HG03342 (cell line): Measurements from ENCODE around the gene HIBADH.

ENCODE experiments used
- ATAC-seq: cut with Tn5 transposase; IDR thresholded peaks from one replicate; pipeline ENCODE4 v1.9.1; 2021; ENCODE audit warnings: mild to moderate bottlenecking, moderate library complexity; ENCODE audit not compliant: unreplicated experiment

Gene HIBADH

DNA sequence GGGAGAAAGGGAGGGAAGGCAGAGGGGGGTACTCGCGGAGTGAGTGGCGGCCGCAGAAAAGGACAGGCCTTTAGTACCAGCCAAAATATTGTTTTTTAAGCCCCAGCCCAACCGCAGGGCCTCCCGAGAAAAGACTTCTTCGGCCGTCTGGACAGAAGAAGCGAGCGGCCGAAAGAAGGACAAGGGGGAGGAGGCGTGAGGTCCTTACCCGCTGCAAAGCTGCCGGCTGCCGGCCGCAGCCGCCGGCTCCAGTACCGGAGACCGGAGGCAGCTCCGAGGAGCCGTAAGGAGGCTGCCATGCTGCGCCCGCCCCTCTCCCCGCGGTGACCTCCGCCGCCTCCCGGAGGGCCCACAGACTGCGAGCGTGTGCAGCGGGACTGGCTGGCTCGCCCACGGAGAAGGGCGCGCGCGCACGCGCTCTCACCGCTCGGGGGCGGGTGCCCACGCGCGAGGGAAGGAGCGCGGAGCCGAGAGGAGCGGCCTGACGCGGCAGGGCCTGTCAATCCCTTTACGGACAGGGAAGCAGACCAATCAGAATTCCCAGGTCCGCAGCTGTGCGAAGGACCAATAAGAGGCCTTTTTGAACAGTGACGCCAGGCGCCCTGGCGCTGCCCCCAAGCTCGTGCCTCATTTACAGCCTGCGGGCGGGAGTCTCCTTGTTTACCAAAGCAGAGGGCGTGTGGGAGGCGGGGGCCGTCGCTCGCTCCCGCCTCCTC, at the start of gene HIBADH:
TSS of gene HIBADH (minus strand) at position 394 of the 716 bp plus-strand sequence. CDS start at position 299, 95 bp downstream.
- peak; percentile 99 for ATAC-seq

DNA sequence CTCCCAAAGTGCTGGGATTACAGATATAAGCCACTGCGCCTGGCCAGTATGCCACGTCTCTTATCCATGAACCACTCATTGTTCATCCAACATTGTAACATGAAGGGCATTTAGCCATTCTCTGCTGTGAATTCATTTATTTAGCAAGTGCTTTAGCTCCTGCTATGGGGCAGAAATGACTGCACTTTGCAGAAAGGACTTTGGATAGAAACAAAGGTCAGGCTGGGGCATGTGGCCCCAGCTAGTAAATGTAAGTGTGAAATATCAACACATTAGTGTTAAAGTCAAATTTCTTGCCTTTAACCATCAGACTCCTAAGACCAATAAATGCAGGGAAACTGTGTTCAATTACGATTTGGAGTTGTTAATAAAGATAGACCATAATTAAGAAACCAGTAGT, 49.5 kb upstream of the HIBADH start:
- ATAC-seq = no peak

DNA sequence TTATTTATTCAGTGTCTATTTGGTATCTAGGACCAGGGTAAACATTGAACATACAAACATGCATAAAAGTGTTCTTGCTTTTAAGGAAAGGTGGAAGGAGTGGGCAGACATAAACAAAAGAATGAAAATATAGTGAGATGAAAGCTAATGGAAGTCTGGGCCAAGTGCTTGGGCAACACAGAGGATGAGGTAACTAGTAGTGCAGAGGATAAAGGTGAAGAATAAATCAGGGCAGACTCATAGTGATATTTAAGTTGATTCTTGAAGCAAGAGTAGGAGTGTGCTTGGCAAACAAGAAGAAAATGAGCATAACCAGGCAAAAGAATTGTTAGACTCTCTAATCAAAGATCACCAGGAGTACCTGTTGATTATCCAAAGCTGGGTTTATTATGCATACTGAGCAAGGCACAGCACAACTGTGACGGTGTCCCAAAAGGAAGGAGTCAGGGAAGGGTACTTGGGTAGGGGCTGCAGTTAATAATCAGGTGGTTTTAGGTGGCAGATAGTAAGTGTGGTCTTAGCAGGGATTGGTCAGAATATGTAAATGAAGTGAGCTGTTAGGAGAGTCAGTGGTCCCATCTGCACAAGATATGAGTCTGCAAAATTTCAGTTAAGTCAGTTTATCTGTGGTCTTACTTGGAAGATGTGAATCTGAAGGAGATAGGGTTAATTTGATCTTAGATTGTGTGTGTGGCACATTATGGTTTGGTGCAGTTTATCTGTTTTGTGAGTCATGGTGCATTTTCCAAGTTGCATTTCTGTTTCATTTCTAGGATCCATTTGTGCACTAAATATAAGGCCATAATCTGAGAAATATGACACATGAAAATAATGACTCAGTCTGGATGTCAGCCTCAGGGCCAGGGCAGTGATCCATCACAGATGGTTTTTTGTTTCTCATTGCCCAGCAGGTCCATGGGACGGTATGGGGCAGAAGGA, 46.7 kb upstream of the HIBADH start:
- no peak for ATAC-seq

DNA sequence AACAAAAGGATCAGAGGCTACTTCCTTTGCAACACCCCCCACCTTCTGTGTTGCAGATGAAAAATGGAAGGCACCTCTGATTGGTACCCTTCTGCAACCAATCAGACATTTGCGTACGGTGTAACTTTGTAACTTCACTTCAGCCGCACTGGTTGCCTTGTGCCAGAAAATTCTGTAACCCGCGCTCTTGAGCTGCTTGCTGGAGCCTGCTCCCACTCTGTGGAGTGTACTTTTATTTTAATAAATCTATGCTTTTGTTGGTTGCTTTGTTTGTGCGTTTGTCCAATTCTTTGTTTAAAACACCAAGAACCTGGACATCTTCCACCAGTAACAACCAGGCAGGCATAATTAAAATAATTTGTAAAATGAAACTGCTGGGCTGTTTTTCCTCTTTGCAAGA, 45.8 kb upstream of the HIBADH start:
- ATAC-seq = no peak

DNA sequence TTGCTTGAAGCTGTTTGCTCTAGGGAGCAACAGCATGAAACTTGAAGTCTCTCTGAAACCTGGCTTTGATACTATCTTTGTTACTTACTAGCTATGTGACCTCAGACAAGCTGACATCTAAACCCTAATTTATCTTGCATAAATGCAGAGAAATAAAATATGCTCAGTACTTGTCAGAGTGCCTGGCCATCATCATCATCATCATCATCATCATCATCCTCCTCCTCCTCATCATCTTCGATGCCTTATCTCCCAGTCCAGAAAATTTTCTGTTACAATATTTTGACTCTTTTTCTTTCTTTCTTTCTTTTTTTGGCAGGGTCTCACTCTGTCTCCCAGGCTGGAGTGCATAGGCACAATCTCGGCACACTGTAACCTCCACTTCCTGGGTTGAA, 42.5 kb upstream of the HIBADH start:
- ATAC-seq = no peak

DNA sequence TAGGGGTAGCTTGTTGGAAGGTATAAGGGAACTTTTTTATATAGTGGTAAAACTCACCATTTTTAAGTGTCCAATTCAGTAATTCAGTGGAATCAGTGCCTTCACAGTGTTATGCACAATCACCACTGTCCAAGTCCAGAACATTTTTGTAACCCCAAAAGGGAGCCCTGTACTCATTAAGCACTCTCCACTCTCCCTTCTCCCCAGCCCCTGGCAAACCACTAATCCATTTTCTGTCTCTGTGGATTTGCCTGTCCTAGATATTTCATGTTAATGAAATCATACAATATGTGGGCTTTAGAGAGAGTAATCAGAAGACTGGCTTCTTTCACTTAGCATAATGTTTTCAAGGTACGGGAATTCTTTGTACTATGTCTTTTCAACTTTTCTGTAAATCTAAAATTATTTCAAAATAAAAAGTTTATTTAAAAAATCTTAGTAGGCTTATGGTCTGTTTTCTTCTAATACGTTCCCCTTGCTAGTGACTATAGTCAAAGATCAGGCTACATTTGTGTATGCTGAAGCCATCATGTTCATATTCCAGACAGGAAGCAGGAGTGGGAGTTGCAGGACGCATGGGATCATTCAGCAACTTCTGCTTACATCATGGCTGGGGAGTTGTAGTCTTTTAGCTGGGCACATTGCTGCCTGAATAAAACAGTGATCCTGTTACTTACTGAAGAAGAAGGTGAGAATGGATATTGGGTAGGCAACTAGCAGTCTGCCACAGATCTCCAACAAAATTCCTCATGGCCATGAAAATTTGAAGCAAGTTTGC, 41.9 kb upstream of the HIBADH start:
- ATAC-seq = no peak

DNA sequence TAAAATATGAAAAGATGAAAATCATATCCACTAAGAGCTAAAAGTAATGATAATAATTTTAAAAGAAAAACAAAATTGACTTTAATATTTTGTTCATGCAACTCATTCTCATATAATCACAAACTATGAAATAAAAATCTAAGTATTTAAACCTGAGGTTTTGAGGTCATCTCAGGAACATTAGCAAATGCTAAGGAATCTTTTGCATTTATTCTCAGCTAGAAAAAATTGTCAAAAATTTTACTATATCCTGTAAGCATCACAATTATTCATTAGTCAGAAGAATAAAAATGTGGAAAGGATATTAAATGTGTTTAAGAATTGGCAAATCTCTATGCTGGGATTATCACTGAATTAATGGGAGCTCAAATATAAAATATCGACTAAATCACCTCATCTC, 40.5 kb upstream of the HIBADH start:
- no peak for ATAC-seq

DNA sequence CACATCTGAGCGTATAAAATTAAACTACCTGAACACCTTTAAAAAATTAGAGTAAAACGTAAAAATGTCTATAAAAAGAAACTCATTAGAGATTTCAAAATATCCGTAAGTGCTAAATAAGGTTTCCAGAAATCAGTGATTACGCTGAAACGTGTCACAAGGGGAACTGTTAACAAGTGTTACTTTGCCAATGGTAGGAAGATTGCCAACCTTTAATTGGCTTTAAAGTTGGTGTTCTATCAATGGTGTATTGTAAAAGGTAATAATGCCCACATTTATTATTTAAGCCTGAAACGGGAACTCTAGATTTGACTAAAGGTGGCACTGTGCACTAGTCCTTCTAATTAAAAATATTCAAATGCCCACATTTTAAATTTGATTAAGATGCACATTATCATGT, 37.8 kb upstream of the HIBADH start:
- ATAC-seq = no peak

DNA sequence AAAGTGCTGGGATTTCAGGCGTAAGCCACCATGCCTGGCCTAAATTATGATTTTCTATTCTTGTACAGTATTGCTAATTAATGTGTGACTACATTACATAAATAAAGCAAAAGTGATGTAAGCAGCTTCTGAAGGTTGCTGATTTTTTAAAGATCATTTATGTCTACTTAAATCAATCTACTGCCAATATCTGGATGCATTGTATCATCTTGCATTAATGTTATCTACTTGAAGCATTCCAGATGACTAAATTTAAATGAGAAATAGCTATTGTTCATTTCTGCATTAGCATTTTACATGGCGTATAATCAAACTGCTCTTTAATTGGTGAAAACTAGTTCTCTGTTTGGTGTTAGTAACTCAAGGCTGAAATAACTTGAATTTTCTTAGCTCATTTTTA, 37.1 kb upstream of the HIBADH start:
- ATAC-seq = no peak

DNA sequence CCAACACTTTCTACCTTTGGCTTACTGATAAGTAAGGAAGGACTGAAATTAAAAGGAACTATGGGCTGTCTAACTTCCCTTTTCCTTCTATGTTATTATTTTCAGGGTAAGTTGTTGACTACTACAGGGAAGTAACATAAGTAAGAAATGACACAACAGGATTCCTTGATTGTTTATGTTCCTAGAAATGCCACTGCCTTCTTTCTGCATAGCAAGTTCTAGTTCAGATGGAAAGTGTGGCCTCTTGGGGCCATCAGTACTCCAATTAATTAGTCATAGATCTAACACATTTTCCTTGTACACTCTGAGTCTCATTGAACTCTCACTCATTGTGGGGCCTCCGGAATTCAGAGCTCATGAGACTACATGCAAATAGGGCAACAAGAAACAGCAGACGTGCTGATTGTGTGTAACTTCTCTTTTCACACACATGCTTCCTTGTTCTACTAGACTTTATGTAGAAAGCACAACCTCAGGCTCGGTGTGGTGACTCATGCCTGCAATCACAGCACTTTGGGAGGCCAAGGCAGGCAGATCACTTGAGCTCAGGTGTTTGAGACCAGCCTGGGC, 35.3 kb upstream of the HIBADH start:
- ATAC-seq = peak; percentile 57

DNA sequence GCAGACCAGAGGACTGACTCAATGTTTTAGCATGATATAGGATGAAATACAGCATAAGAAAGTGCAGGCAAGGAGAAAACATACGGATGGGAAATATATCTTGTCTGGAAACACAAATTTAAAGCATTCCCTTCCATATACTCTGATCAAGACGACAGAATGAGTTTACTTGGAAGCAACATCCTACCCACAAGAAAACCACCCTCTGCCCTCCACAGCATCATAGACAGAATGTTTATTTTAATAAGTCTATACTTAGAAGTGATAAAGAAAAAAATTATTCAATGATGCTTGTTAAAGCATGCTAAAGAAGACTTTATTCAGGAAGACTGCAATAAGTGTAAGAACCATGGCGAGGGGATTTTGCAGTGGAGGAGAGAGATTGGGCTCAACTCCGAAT, 32.4 kb upstream of the HIBADH start:
- no peak for ATAC-seq

DNA sequence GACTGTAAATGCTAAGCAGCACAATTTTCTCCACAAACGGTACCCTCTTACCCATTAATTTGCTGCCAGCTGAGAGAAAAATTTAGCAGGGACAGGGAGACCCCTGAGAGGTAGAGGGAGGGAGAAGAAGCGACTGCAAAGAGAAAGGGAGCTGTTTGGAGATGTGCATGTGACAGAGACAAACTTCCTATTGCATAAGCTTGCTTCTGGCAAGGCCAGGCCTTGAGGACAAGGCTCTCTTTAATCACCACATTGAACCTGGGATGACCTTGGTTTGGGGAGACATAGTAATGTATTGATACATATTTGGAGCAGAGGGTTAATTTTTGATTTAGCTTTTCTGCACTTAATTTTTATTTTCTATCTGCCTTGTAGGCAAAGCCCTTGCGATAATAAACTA, 31.1 kb upstream of the HIBADH start:
- no peak for ATAC-seq

DNA sequence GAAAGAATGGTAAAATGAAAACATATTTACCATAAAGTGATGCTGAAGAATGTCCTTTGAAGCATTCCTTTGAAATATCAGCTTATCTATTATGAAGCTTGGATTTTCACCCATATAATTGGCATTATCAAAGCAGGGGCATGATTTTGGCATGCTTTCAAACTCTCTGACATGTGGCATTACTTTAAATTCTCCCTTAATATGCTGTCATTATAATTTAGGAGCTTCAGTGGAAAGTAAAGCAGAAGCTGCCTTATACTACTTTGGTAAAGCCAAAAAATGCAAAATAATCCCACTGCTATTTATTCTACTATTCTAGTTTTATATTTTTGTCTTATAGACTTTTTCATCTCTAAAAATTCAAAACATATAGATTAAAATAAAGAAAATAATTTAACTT, 28.0 kb upstream of the HIBADH start:
- no peak for ATAC-seq

DNA sequence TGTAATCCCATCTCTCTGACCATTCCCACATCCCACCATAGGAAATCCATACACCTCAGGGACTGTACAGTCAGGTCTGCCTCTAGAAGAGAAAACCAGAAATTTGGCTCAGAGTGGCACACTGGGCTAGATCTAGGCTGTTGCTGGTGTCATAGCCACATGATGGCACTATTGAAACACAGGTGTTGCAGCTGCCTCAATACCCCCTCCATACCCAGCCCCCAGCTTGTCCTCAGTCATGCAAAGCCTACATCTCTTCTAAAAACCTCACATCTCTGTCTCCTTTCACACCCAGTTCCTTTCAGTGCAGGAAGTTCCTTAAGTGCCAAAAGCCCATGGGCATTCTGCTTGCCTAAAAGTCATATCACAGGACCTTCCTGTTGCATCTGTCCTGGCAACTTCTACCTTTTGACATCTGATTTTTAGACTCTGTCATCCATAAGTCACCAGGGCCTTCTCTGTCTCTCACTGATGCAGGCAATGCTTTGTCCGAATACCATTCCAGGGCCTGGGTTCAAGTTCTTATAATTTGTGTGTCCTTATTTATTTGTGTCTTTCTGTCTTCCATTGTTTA, 27.0 kb upstream of the HIBADH start:
- no peak for ATAC-seq

DNA sequence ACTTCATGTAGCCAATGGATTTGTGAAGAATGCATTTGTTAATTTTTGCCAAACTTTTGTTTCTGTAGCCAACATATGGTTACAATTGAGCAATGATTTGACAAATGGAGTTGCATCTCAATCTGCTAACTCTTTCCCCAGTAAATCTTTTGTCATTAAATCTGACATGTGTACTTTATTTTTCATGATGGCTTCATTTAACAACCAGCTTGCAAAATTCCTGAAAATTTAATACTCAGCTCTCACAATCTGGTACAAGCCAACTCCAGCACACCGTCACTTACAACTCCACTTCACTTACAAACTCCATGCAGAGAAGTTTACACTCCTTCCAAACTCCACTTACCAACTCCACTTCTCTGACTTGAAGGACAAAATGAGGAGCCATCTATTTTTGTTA, 26.5 kb upstream of the HIBADH start:
- ATAC-seq = no peak

DNA sequence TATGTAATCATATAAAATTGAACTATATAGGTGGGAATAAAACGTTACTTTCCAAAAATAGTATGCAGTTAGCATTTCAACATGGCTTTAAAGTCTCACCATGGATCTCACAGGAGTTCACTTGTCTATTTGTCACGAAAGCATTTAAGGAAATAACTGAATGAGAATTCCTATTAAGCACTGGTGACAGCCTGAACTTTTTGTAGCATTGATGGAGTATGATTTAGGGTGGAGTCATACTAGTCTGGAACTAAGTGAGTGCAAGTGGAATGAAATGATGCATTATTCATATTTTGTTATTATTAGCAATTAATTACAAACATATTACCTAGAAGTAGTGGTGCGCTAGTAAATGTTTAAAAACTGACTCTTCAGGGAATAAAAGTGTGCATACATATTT, 26.0 kb upstream of the HIBADH start:
- ATAC-seq = no peak

DNA sequence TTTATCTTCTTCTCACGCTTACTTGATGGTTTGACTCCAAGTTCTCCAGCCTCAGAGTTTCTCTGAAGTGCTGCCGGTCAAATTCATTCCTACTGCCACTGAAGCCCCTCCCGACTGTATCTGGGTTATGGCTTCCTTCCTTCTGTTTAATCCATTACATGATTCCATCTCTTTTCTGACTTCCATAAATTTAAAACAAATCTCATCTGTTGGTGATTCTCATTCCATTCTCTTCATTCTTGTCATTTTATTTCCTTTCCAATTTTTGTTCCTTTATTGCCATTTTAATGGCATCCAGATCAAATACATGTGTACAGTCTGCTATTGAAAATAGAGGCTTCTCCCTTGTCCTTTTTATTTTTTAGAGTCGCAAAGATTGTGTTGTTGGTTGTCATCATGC, 25.4 kb upstream of the HIBADH start:
- ATAC-seq = no peak

DNA sequence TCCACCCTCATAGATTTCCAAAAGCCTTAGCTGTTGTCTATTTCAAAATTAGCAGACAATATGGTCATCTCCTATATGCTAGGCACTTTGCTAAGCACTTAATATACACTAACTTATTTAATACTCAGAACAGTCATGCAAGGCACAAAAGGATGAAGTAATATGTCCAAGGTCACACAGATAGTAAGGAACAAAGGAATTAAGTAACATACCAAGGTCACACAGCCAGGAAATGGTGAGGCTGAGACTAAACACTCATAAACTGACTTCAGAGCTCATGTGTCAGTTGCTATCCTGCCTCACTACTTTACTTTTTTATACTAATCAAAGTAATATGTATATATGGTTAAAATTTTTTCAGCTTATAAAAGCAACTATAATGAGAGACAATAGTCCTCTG, 23.6 kb upstream of the HIBADH start:
- no peak for ATAC-seq

DNA sequence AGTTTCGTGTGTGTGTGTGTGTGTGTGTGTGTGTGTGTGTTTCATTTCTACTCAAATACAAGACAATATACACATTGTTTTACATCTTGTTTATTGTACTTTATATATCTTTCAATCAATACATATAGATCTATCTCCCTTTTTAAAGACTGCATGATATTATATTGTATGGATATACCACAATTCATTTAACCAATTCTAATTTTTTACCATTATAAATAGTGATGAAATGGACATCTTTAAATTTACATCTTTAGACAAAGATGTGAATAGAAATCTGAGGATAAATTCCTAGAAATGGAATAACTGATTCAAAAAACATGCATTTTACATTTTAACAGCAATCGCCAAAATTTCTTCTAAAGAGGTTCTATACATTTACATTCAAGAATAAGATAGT, 23.2 kb upstream of the HIBADH start:
- ATAC-seq = no peak

DNA sequence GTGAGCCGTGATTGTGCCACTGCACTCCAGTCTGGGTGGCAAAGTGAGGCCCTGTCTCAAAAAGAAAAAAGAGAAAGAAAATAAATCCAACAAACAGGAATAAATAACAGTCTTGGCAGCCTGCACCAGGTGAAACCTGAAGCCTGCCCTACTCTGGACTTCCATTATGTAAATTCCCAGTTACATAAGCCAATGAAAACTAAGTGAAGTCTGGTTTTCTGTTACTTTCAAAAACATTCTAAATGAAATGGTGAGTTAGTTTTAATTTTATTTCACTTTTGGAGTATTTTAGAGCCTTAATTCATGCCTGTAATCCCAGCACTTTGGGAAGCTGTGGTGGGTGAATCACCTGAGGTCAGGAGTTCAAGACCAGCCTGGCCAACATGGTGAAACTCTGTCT, 22.5 kb upstream of the HIBADH start:
- ATAC-seq = no peak

DNA sequence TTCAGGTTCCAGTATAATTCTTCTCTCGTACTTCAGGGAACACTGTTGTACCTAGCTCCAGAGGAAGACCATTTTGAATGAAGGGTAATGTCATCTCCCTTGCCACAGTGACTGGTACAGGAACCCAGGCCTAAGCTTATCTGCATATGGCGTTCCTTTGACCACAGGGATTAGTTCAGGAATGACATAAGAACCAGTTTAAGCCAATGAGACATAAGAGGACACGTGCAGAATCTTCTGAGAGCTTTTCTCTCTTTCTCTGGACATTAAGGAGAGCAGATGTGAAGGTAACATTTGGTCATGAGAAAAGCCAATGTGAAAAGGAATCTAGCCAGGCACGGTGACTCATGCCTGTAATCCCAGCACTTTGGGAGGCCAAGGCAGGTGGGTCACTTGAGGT, 21.8 kb upstream of the HIBADH start:
- ATAC-seq = no peak
